ENCODE results near the gene FIBIN. TPM values are rescaled to one million over a fixed set of nuclear protein-coding genes. Genes with fewer than 3 reads are reported as not detected.
"Not testable (repeated sequence)": the region's sequence is repeated elsewhere in the genome, so short reads cannot be mapped to it uniquely, and the experiment has no call there.

Gene FIBIN
- 2.3 and 3.4 TPM in 2 replicates for total RNA-seq (2014; rRNA removed; shearing (Covaris generic); ENCODE audit: low replicate concordance)

- DNase-seq: peak; percentile 7
- no peaks in the 10 kb centered on the region for H3K36me3 ChIP-seq
- H3K9me3 ChIP-seq: no peaks in the 10 kb centered on the region
- peak within 1 kb of the TSS; percentile 41 for H3K4me3 ChIP-seq
- no peaks in the 10 kb centered on the region for H3K27me3 ChIP-seq
These were observed at the start of gene FIBIN for GRCh38 chr11:26993965-26994457. FIBIN (plus strand) TSS chr11:26994112; CDS start chr11:26994527, 415 bp downstream.

- Histone ChIP-seq H3K27me3 (no peaks in the 10 kb centered on the region), H3K36me3 (no peaks in the 10 kb centered on the region), H3K4me3 (no peak overlapping the region), H3K9me3 (no peaks in the 10 kb centered on the region)
- DNase-seq: no peak
These were observed 48.8 kb upstream of the FIBIN start for GRCh38 chr11:26944866-26945664.

GRCh38 chr11:26946257-26946716, 47.6 kb upstream of the FIBIN start:
- DNase-seq: no peak
- H3K27me3 ChIP-seq: no peaks in the 10 kb centered on the region
- no peaks in the 10 kb centered on the region for H3K9me3 ChIP-seq
- no peaks in the 10 kb centered on the region for H3K36me3 ChIP-seq
- H3K4me3 ChIP-seq: no peak overlapping the region

- Histone ChIP-seq H3K4me3 (no peak overlapping the region), H3K36me3 (no peaks in the 10 kb centered on the region), H3K9me3 (no peaks in the 10 kb centered on the region), H3K27me3 (no peaks in the 10 kb centered on the region)
- DNase-seq: peak; percentile 89
These were observed 46.5 kb upstream of the FIBIN start for GRCh38 chr11:26947379-26947844.

GRCh38 chr11:26947904-26948639, 45.8 kb upstream of the FIBIN start:
- H3K36me3 ChIP-seq: no peaks in the 10 kb centered on the region
- no peak for DNase-seq
- H3K27me3 ChIP-seq: no peaks in the 10 kb centered on the region
- no peak overlapping the region for H3K4me3 ChIP-seq
- H3K9me3 ChIP-seq: no peaks in the 10 kb centered on the region

- DNase-seq: no peak
- H3K36me3 ChIP-seq: no peaks in the 10 kb centered on the region
- H3K9me3 ChIP-seq: no peaks in the 10 kb centered on the region
- H3K27me3 ChIP-seq: no peaks in the 10 kb centered on the region
- no peak overlapping the region for H3K4me3 ChIP-seq
These were observed 45.0 kb upstream of the FIBIN start for GRCh38 chr11:26948881-26949280.

GRCh38 chr11:26949846-26950245, 44.1 kb upstream of the FIBIN start:
- Histone ChIP-seq H3K27me3 (no peaks in the 10 kb centered on the region), H3K9me3 (no peaks in the 10 kb centered on the region), H3K4me3 (no peak overlapping the region), H3K36me3 (no peaks in the 10 kb centered on the region)
- DNase-seq: no peak

- Histone ChIP-seq H3K36me3 (no peaks in the 10 kb centered on the region), H3K9me3 (no peaks in the 10 kb centered on the region), H3K27me3 (no peaks in the 10 kb centered on the region), H3K4me3 (no peak overlapping the region)
- peak; percentile 62 for DNase-seq
These were observed 43.6 kb upstream of the FIBIN start for GRCh38 chr11:26950260-26950719.

DNA sequence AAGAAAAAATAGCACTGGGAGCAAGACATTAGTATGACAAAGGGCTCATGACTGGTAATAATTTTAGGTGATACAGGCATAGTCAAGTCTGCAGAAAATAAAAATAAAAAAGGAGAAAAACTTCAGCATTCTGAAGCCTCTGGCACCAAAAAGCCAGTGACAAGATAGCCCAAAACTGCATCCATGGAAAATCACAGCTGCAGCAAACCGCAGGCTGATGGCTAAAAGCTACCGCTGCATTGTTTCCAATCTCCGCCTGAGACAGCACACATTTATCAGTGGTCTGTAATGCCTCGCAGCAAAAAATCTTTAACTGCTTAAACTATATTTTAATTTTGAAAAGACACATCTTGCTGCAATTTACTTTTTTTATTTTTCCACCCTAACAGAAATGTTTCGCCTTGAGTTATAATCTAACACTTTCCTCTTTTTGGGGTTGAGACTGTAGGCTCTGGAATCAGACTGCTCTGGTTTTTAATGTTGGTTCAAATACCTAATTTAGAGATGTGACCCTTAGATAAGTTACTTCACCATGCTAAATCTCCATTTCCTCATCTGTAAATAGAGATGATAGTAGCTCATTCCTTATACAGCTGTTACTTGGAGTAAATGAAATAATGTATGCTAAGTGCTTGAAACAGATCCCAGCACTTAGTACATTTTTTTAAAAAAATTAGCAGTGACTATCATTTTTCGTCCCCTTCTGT, 42.0 kb upstream of the FIBIN start:
- Histone ChIP-seq H3K9me3 (no peaks in the 10 kb centered on the region), H3K4me3 (no peak overlapping the region), H3K27me3 (no peaks in the 10 kb centered on the region), H3K36me3 (no peaks in the 10 kb centered on the region)
- DNase-seq: no peak

DNA sequence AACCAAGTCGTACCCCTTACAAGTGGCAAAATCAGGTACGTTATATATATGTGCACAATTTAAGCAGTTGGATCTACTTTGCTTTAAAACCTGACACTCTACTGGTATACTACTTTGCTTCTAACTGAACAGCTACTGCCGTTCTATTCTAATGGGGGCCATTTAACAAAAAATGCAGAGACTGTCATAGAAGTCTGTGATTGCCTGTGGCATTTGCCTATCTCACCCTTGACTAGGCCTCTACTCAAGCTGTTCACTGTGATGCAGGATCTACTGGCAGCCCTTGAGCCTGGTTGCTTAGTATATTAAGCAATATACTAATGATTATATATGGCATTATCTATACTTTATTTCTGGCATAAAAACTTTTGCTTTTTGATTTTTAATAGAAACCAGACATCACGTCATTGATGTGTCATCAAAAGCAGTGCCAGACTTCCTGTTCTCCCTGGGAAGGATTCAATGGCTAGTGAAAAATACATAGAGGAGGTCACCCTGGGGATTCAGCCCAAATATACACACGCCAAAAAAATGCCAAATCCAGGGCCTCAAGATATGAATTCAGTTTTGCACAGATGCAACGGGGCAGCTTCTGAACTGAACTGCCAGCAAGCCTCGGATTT, 40.0 kb upstream of the FIBIN start:
- H3K4me3 ChIP-seq: no peak overlapping the region
- DNase-seq: peak; percentile 54
- no peaks in the 10 kb centered on the region for H3K9me3 ChIP-seq
- no peaks in the 10 kb centered on the region for H3K27me3 ChIP-seq
- no peaks in the 10 kb centered on the region for H3K36me3 ChIP-seq

DNA sequence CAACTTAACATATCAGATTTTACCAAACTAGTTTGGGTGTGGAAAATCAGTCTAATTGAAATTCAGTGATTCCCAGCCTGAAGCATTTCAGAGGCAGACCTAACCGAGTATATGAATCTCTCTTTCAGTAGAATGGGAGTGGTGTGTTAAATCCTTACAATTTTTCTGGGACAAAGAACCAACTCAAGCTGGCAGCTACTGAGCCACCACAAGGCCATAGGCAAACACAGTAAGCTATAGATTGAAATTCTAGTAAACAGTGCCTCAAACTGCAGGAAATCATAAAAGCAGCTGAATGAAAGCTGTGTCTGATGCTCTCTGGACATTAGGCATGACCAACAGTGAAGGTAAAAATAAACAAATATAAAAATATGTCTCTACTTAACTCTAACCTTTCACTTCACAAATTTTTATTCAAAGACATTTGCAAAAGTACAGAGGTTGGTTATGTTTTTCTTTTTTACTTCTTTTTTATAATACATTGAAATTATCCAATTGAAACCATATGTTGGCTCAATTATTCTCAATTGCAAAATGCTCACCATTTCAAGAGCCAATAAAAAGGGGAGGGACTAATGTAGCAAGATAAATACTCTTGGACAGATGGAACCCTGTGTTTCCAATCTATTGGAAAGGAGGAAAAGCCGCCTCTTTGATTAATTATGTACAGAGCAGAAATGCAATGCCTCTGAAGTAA, 35.8 kb upstream of the FIBIN start:
- H3K9me3 ChIP-seq: no peaks in the 10 kb centered on the region
- no peak for DNase-seq
- no peaks in the 10 kb centered on the region for H3K36me3 ChIP-seq
- H3K27me3 ChIP-seq: no peaks in the 10 kb centered on the region
- no peak overlapping the region for H3K4me3 ChIP-seq

DNA sequence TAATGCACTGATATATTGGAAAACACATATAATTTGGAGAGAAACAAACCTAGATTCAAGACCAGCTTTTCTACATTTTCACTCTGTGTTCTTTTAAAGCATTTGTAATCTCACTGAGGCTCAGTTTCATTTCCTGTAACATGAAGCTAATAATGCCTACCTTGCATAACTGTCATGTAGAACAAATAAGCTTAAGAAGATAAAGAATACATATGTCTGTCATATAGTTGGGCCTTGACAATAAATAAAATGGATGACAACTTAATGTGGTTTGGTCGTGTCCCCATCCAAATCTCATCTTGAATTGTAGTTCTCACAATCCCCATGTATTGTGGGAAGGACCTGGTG, 35.2 kb upstream of the FIBIN start:
- Histone ChIP-seq H3K36me3 (no peaks in the 10 kb centered on the region), H3K4me3 (no peak overlapping the region), H3K27me3 (no peaks in the 10 kb centered on the region), H3K9me3 (no peaks in the 10 kb centered on the region)
- DNase-seq: no peak

DNA sequence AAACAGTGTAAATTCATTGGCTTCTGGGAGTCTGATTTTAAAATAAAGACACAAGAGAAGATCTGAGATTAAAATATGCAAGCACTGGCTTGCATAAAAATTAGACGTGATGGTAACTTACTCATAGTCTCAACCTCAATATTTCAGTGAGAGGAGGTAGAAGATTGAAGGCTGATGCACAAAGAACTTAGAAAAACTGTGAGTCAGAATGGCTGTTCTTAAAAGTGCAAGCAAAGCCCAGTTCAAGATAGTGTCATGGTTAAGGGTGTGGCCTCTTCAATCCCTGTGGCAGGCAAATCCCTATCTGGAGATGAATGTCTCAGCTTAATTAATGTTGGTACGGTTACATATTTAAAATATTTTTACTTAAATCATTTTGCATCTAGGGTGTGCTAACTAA, 33.6 kb upstream of the FIBIN start:
- no peak overlapping the region for H3K4me3 ChIP-seq
- no peaks in the 10 kb centered on the region for H3K27me3 ChIP-seq
- DNase-seq: no peak
- no peaks in the 10 kb centered on the region for H3K9me3 ChIP-seq
- no peaks in the 10 kb centered on the region for H3K36me3 ChIP-seq

- H3K9me3 ChIP-seq: no peaks in the 10 kb centered on the region
- DNase-seq: no peak
- H3K27me3 ChIP-seq: no peaks in the 10 kb centered on the region
- H3K36me3 ChIP-seq: no peaks in the 10 kb centered on the region
- H3K4me3 ChIP-seq: no peak overlapping the region
These were observed 30.1 kb upstream of the FIBIN start for GRCh38 chr11:26963764-26964163.

DNA sequence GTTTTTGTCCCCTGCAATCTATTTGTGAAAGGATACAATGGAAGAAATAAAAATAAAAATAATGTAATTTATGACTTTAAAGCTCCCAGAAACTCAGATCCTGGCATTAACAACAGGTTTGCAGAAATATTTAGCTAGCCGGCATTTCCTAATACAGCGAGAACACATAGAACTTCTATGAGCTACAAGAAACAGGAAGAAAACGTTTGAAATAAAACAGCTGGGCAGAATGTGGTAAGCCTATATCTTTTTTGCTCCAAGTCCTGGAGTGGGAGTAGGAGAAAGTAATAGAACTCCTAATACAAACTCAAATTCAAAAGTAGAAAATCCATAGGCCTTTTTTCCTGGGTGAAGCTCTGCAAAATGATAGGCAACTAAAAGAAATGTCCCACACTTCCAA, 29.6 kb upstream of the FIBIN start:
- no peak overlapping the region for H3K4me3 ChIP-seq
- no peaks in the 10 kb centered on the region for H3K36me3 ChIP-seq
- H3K27me3 ChIP-seq: no peaks in the 10 kb centered on the region
- no peaks in the 10 kb centered on the region for H3K9me3 ChIP-seq
- no peak for DNase-seq

- not testable (repeated sequence) for H3K36me3 ChIP-seq, H3K4me3 ChIP-seq
These were observed 28.9 kb upstream of the FIBIN start for GRCh38 chr11:26964847-26965485.

More at GRCh38 chr11:26964847-26965485, 28.9 kb upstream of the FIBIN start:
- not testable (repeated sequence) for H3K9me3 ChIP-seq, H3K27me3 ChIP-seq, DNase-seq
